ENCODE data around the gene KCNIP1.

GRCh38 chr5:170534177-170534576, 30.4 kb downstream of the KCNIP1 start:
- TF ChIP-seq CTCF (optimal IDR thresholded peaks at IDR 0.05 in 1 of 3, IDR thresholded peaks at IDR 0.05 in 1 of 3, conservative IDR thresholded peaks at IDR 0.05 in 1 of 3; ENCODE audit: extremely low read depth in 1 of 3, insufficient read depth in 2 of 3, low read length in 3 of 3) (no peak), EZH2 (IDR thresholded peaks at IDR 0.05; ENCODE audit: low read length) (no peak)

Data from keratinocyte (primary cell).